Activated gamma-delta T cell (primary cell): ENCODE results near the gene RNU6-1.

Experiments
- DNase-seq: peaks from one replicate; lab custom pipeline; 2025; lab: John Stamatoyannopoulos, UW
- total RNA-seq, 2 donors: gene quantifications; one replicate each; lab custom pipeline; 2026; lab: John Stamatoyannopoulos, UW

Gene RNU6-1
- 0.26 to 0.39 reads per million in 2 donors for total RNA-seq

DNA sequence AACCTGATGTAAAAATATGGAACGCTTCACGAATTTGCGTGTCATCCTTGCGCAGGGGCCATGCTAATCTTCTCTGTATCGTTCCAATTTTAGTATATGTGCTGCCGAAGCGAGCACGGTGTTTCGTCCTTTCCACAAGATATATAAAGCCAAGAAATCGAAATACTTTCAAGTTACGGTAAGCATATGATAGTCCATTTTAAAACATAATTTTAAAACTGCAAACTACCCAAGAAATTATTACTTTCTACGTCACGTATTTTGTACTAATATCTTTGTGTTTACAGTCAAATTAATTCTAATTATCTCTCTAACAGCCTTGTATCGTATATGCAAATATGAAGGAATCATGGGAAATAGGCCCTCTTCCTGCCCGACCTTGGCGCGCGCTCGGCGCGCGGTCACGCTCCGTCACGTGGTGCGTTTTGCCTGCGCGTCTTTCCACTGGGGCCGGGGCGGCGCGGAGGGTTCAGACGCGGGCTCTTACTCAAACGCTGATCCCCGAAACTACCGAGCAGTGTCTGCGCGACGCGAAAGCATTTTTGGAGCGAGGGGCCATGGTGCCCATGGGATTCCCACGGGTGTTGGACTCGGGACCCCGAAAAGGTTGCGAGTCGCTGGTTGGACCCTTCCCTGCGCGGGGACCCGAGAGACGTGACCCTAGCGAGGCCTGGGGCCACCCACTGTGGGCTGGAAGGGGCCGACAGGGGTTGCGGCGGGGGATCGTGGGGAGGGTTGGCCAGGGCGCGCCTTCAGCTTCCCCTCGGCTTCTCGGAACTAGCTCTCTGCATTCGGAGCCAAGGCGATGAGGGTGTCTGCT, at the start of gene RNU6-1:
TSS of gene RNU6-1 (minus strand) at position 117 of the 820 bp plus-strand sequence.
- DNase-seq = peak; percentile 94

GRCh38 chr15:67887776-67888175, 47.9 kb upstream of the RNU6-1 start:
- DNase-seq = no peak

DNA sequence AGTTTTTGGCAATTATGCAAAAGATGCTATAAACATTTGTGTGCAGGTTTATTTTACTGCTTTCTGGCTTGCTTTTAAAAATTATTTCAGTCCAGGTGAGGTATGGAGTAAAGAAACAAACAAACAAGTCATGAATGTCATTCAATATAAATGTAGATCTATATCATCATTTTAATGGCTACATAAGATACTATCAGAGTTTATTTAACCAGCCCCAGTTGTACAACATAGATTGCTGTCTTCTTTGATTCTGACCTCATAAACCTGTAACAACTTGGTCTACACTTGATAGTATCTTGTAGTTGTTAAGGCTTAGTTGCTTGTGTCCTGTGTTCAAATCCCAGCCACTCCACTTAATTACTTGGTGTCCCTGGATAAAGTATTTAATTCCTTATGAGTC, 46.0 kb upstream of the RNU6-1 start:
- DNase-seq = no peak

GRCh38 chr15:67885175-67885523, 45.3 kb upstream of the RNU6-1 start:
- no peak for DNase-seq

DNA sequence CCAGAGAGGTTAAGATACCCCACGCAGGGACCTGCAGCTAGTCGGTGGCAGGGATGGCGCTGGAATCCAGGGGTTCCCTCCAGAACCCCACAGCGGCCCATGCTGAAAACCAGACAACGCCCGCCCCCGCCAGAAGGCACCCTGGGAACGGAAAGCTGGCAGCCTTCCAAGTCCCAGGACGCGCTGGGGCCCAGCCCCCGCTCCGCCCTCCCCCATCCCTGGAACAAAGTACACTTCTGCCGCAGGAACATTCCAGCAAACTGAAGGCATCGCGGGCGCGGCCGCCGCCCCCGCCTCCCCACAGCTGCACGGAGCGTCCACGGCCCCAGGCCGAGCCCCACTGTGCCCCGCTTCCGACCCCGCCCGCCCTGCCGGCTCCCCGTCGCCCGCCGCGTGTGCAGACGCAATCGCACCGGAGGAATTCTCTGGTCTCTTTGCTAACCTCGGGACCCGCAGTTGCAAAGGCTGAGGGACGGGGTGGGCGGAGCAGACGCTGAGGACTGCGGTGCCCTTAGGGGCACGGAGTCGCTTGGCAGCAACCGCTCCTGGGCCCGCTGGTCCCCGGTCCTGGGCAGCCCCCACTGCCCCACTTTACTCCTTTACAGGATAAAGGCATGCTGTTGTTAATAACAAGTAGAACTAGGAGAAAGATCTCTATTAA, 44.8 kb upstream of the RNU6-1 start:
- peak; percentile 15 for DNase-seq

- no peak for DNase-seq
Observed at GRCh38 chr15:67884009-67884408, 44.2 kb upstream of the RNU6-1 start.

DNA sequence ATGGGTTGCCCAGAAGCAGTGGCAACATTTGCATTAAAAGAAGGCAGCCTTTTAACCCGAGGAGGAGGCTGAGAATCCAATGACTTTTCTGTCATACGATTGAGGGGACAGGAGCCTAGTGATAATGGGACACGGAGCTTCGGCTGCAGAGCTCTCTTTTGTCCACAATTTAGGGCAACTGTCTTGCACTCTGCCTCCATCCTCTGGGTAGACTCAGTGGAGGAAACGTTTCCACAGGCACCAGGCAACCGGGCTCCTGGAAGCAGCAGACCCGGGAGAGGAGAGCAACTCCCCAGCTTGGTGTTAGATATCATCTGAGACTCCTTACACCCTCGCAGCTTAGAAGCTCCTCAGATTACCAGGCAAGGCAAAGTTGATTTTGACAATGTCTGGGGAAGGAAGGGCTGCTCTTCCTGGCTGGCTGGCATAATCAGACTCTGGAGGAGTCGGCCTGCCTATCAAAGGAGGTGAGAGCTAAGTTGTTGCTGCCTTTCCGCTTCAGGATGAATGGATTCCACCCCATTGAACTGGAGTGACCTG, 43.5 kb upstream of the RNU6-1 start:
- no peak for DNase-seq

DNA sequence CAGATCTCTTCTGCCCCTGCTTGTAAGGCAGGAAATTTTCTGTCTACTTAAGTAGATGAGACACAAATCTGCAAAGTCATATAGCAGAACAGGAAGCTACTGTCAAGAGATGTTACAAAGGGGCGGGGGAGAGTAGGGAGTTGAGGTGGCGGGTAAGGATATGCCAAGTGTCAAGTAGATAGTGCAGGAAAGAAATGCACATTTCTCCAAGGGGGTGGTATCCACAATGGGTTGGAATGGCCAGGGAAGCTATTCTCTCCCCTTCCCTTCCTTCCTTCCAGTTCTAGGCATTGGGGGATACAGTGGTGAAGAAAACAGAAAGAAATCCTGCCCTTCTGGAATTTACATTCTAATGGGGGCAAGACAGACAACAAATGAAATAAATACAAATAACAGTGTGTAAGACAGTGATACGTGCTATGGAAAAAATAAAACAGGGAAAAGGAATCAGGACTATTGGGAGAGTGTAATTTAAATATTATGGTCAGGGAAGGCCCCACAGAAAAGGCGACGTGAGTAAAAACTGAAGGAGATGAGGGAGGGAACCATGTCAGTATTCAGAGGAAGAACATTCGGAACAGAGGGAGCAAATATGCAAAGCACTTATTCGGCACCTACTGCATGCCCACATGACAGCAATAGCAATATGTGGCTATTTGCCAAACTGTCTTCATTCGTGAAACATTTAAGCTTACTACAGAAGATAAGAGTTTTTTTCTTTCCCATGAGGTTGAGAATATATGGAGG, 42.8 kb upstream of the RNU6-1 start:
- DNase-seq = no peak

- no peak for DNase-seq
Observed at GRCh38 chr15:67880651-67881182, 40.9 kb upstream of the RNU6-1 start.

GRCh38 chr15:67879440-67880129, 39.7 kb upstream of the RNU6-1 start:
- DNase-seq = no peak

GRCh38 chr15:67878712-67879206, 38.9 kb upstream of the RNU6-1 start:
- DNase-seq = no peak

DNA sequence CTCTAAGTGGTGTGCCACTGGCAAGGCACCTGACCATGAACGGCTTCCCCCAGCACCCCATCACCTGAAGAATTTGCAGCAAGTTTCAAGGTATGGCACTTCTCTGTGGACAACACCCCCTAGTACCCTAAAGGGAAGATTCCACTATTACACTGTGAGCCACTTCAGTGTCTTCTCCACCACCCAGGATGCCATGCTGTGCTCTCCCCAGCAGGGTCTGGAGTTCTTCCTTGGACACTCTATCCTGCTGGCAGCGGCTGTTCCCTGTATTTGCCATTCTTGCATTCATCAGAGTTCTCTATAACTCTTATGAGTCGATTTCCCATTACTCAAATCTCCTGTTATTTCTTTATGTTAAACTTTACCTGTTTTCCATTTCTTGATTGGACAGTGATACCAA, 33.9 kb upstream of the RNU6-1 start:
- no peak for DNase-seq

DNA sequence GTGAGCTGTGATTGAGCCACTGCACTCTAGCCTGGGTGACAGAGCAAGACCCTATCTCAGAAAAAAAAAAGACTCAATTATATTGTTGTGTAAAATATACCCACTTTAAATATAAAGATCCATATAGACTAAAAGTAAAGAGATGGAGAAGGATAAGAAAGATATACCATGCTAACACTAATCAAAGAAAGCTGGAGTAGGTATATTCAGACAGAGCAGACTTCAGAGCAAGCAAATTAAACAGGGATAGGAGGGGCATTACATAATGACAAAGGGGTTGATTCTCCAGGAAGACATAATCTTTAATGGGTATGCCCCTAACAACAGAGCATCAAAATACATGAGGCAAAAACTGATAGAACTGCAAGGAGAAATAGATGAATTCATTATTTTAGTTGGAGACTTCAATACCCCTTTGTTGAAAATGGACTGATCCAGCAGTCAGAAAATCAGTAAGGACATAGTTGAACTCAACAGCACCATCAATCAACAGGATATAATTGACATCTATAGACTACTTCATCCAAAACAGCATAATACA, 31.1 kb upstream of the RNU6-1 start:
- no peak for DNase-seq

GRCh38 chr15:67869701-67870100, 29.9 kb upstream of the RNU6-1 start:
- DNase-seq = no peak

DNA sequence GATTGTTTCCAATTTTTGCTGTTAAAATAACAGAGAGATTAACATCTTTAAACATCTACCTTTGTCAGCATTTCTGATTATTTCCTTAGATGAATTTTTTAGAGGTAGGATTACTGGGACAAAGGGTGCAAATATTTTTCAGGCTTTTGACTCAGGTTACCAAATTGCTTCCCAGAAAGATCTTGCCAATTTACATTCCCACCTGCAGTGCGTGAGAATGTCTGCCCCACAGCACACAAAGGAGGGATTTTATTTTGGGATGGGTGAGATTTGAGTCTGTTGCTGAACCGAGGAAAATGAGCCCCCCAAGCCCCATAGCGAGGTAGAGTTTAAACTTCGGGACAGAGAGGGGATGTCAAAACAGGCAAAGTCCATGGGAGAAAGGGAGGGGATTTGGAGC, 25.9 kb upstream of the RNU6-1 start:
- DNase-seq = no peak

DNA sequence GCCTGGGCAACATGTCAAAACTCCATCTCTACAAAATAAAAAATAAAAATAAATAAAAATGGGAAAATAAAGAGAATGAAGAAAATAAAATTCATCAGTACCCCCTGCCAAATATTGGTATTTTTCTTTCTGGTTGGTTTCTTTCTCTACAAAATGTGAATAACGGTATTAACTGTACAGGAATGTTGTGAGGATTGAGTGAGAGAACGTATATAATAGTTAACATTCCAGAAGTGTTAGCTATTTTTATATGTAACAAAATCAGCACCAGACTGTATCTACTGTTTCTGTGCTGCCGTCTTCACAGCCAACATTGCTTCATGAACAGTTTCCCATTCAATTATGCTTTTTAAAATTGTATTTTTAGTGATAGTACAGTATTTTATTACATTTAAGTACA, 25.5 kb upstream of the RNU6-1 start:
- no peak for DNase-seq

GRCh38 chr15:67863442-67863987, 23.7 kb upstream of the RNU6-1 start:
- DNase-seq = peak; percentile 37

- DNase-seq = no peak
Observed at GRCh38 chr15:67862750-67863441, 23.1 kb upstream of the RNU6-1 start.

DNA sequence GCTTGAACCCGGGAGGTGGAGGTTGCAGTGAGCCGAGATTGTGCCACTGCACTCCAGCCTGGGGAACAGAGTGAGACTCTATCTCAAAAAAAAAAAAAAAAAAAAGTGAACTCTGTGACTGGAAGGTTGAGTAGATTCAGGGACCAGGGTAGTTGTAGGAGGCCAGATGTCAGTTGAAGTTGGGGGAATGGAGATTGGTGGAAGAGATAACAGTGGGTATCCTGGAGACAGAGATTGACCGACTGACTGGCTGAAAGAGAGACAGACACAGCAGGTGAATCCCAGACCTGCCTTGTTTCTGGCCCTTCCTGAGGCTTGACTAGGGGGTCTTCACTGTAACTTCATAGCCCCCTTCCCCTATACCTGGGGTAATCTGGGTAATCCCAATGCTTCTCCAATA, 22.1 kb upstream of the RNU6-1 start:
- DNase-seq = no peak

DNA sequence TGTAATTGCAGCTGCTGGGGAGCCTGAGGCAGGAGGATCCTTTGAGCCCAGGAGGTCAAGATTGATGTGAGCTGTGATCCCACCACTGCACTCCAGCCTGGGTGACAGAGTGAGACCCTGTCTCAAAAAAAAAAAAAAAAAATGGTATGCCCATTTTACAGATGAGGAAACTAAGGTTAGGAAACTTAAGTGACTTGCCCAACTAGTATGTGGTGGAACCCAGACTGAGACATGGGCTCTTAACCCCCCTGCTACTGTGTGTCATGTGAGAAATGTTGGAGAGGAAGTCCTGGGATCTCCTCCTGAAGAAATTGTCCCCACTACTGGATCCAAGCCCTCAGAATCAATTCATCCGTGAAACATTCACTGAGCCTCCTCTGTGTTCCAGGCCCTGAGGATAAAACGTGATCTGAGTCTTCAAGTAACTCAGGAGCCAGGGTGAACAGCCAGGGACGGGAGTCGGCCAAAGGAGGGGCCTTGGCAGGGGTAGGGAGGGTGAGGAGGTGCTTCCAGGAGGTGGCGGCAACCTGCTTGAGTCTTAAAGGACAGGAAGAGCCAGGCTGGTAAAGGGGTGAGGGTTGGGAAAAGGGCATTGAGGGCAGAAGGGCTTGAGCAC, 19.6 kb upstream of the RNU6-1 start:
- DNase-seq = no peak
